Transverse colon (tissue), 4 donors: ENCODE results near the gene PIP4P1.

Source experiments
- CTCF ChIP-seq, 5 experiments: fragments of 200-600 bp in 3 of 5; fragments of 450-650 bp in 2 of 5; sonication (generic) in 3 of 5; IDR thresholded peaks; 1 replicate in 2 of 5; 2 replicates in 3 of 5; pipeline ENCODE4 v1.5.1; 2016 to 2017; ENCODE audit warnings: antibody characterized with exemption in 5 of 5, inconsistent platforms in 3 of 5, mild to moderate bottlenecking in 2 of 5, moderate library complexity in 1 of 5
- EP300 ChIP-seq: sonication (generic); formaldehyde crosslinking; IDR thresholded peaks from one replicate; pipeline ENCODE4 v1.6.1; 2017; ENCODE audit warnings: antibody characterized with exemption, low read depth
- POLR2A ChIP-seq: fragments of 450-650 bp; IDR thresholded peaks from one replicate; pipeline ENCODE4 v1.6.1; 2016; ENCODE audit warnings: antibody characterized with exemption, mild to moderate bottlenecking, moderate library complexity
- POLR2AphosphoS5 ChIP-seq, 3 donors: sonication (generic); formaldehyde crosslinking; IDR thresholded peaks; one replicate each; pipeline ENCODE4 v1.6.1; 2016; ENCODE audit warnings: antibody characterized with exemption in 3 of 3

- TF ChIP-seq EP300 (no peak), POLR2A (no peak), CTCF (IDR thresholded peaks at IDR 0.05) (no peak), POLR2AphosphoS5 (IDR thresholded peaks at IDR 0.05) (no peak)
Measured at GRCh38 chr14:20421267-20421666, 40.0 kb downstream of the PIP4P1 start.
